NCI-H2171 (cell line): ENCODE results near the gene ANKRD63.

ENCODE experiments used
- DNase-seq: peaks from one replicate; lab custom pipeline; 2025; lab: John Stamatoyannopoulos, UW

Gene ANKRD63

GRCh38 chr15:40295877-40296560 is 13.2 kb upstream of the ANKRD63 start:
- DNase-seq = no peak

GRCh38 chr15:40295297-40295696 is 12.4 kb upstream of the ANKRD63 start:
- no peak for DNase-seq

- no peak for DNase-seq
These were observed 11.3 kb upstream of the ANKRD63 start for GRCh38 chr15:40293905-40294895.

GRCh38 chr15:40293006-40293405 is 10.1 kb upstream of the ANKRD63 start:
- DNase-seq = no peak

GRCh38 chr15:40292246-40292645 is 9.4 kb upstream of the ANKRD63 start:
- no peak for DNase-seq

GRCh38 chr15:40290918-40291574 is 8.2 kb upstream of the ANKRD63 start:
- peak; percentile 56 for DNase-seq

GRCh38 chr15:40290545-40290917 is 7.7 kb upstream of the ANKRD63 start:
- DNase-seq = no peak

- DNase-seq = peak; percentile 26
These were observed 6.4 kb upstream of the ANKRD63 start for GRCh38 chr15:40289140-40289775.

- DNase-seq = no peak
These were observed 5.1 kb upstream of the ANKRD63 start for GRCh38 chr15:40287968-40288367.

- no peak for DNase-seq
These were observed 4.6 kb upstream of the ANKRD63 start for GRCh38 chr15:40287505-40287904.

- no peak for DNase-seq
These were observed 3.9 kb upstream of the ANKRD63 start for GRCh38 chr15:40286794-40287193.

GRCh38 chr15:40286061-40286532 is 3.2 kb upstream of the ANKRD63 start:
- DNase-seq = peak; percentile 55

GRCh38 chr15:40285554-40286011 is 2.7 kb upstream of the ANKRD63 start:
- no peak for DNase-seq

GRCh38 chr15:40285151-40285550 is 2.3 kb upstream of the ANKRD63 start:
- no peak for DNase-seq

GRCh38 chr15:40283615-40284300 is 894 bp upstream of the ANKRD63 start:
- DNase-seq = no peak

- DNase-seq = peak; percentile 31
These were observed 556 bp downstream of the ANKRD63 start for GRCh38 chr15:40282147-40282868.

GRCh38 chr15:40281801-40282146 is 1.1 kb downstream of the ANKRD63 start:
- no peak for DNase-seq

GRCh38 chr15:40281057-40281800 is 1.6 kb downstream of the ANKRD63 start:
- no peak for DNase-seq

GRCh38 chr15:40280260-40281056 is 2.4 kb downstream of the ANKRD63 start:
- DNase-seq = no peak
